ENCODE measurements around the gene SGO2.

DNA sequence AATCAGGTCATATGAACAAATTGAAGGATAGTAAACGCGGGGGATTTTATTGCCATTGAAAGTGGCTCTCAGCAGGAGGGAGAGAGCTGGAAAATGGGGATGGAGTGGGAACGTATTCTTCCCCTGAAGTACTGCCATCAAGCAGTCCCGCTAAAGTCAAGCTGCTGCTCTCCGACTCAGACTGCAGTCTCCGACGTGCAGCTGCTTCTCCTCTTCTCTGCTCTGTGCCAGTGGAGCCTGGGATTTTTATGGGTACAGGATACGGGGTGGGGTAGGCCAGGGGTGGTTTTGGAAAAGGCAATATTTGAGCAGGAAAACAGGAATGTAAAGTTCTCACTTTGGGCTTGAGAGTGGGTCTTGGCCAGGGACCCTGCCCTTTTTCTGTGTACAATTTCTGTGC, 49.2 kb upstream of the SGO2 start:
- TF ChIP-seq, protein P1, sequence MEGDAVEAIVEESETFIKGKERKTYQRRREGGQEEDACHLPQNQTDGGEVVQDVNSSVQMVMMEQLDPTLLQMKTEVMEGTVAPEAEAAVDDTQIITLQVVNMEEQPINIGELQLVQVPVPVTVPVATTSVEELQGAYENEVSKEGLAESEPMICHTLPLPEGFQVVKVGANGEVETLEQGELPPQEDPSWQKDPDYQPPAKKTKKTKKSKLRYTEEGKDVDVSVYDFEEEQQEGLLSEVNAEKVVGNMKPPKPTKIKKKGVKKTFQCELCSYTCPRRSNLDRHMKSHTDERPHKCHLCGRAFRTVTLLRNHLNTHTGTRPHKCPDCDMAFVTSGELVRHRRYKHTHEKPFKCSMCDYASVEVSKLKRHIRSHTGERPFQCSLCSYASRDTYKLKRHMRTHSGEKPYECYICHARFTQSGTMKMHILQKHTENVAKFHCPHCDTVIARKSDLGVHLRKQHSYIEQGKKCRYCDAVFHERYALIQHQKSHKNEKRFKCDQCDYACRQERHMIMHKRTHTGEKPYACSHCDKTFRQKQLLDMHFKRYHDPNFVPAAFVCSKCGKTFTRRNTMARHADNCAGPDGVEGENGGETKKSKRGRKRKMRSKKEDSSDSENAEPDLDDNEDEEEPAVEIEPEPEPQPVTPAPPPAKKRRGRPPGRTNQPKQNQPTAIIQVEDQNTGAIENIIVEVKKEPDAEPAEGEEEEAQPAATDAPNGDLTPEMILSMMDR (IDR thresholded peaks at IDR 0.05), result no peak
- TF ChIP-seq POLR2A (IDR thresholded peaks at IDR 0.05), result no peak
